Smooth muscle cell of the brain vasculature (primary cell): Measurements from ENCODE around the gene TBC1D22A.

Experiments used
- DNase-seq: peaks from one replicate; pipeline ENCODE4 v3.0.0-alpha.2; 2012; ENCODE audit warnings: low read depth, low spot score

The TBC1D22A gene

GRCh38 chr22:46931414-46931813, 169.0 kb downstream of the TBC1D22A start:
- DNase-seq: no peak

- no peak for DNase-seq
Measured at GRCh38 chr22:46931881-46932280, 169.4 kb downstream of the TBC1D22A start.

DNA sequence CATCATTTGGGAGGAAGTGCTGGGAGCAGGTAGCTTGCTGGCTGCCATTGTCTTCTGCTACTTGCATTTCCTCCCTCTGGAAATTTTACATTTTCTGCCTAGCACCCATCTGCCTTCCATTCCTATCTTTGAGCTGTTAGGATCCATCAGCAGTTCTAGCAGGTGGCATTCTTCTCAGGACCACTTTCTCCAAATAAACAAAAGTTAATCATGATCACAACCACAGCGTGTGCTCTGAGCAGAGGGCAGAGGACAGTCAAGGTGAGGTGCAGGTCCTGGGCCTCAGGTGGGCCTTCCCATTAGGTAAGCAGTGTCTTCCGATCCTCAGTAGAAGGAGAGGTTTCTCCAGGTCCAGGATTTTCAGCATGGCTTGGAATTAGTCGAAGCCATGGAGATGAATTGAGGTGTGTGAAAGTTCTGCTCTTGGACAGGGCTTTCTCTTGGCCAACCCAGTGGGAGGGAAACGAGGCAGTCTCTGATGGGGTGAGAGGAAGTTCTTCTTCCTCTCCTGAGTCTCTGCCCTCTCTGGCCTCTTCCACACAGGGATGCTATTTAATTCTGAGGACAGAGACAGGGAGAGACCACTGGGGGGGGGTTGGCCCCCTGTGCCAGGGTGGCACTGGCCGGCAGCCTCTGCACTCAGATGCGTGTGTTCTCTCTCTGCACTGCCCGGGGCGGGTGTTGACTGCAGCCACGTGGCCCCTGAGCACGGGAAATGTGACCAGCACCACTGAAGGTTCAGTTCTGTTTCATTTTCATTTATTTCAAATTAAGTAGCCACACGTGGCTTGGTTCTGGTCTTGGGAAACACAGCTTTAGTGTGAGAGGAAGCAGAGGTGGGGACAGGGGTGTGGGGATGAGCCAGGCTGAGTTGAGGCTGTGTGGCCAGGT, 170.8 kb downstream of the TBC1D22A start:
- DNase-seq: no peak

DNA sequence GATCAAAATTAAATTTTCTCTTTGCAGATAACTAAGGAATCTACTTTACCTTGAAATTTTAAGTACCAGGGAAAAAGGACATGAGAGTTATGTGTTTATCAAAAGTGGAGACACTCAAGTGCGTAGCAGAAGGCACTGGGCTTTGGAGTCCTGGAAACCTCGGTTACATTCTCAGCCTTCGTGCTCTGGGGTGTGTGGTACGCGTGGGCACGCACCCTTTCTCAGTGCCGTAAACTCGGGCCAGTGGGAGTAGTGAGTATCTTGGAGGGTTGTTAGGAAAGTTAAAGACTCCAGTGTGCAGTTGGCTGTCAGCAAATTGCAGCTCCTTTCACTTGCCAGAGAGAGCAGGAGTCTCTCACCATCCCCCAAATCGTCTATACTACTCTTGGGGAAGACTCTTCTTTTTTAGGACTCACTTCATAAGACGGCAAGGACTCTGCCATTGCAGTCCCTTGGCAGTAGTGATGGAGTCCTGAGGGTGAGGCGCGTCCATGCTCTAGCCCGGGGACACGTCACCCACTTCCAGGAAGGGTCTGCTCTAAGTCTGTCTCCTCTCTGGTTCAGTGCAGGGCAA, 171.8 kb downstream of the TBC1D22A start:
- no peak for DNase-seq

DNA sequence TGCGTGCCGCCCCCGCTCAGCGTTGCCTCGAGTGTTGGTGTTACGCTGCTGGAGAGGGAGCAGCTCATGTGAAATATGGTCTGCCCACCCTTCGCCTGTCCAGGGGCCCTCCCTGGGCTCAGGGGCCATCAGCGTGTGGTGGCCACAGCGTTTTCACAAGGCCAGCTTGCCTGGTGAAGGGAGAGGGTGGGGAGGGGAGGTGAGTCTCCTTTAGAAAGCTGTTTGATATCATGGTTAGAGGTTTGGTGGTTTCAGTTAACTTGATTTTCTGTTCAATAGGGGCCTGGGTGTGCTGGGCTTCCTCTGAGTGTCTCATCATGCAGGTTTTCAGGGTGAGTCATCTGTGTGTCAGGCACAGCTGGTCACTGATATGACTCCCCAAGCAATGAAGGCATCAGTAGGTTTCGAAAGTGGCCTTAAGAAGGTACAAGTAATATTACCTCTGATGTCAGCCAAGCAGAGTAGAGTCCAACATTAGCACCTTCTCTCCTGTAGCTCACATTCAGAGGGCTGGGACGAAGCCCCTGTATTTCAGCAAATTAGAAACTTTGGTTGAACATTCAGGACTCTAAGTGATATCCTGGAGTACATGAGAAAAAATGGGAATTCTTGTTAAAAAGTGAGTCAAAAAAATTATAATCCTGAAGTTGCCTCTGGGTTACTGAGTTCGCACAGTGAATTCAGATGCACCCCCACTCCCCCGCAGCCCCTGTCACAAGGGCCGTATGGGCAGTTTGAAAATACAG, 172.5 kb downstream of the TBC1D22A start:
- peak; percentile 45 for DNase-seq

- DNase-seq: no peak
Measured at GRCh38 chr22:46935506-46936377, 173.3 kb downstream of the TBC1D22A start.

DNA sequence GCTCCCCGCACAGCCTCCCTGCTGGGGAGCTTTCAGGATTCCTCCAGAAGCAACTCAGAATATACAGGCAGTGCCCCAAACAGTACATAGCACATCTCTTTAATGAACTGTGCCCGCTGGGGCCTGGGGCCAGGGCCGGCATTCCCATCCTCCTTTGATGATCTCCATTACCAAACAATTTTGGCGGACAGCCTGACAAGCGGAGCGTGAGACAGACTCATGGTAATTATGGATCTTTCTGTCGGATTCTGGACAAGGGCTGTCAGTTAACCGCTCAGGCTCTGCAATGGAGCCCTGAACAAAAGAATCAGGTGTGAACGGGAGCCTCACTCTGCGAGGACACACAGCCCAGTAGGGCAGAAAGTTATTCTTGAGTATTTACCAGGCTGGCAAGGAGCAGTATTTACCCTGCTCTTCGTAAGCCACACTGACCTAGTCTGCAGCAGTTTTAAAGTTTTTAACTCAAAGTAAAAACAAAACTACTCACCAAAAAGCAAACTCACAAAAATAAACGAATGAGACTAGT, 174.0 kb downstream of the TBC1D22A start:
- DNase-seq: no peak

- no peak for DNase-seq
Measured at GRCh38 chr22:46937185-46937584, 174.7 kb downstream of the TBC1D22A start.

GRCh38 chr22:46937939-46938338, 175.5 kb downstream of the TBC1D22A start:
- DNase-seq: no peak

DNA sequence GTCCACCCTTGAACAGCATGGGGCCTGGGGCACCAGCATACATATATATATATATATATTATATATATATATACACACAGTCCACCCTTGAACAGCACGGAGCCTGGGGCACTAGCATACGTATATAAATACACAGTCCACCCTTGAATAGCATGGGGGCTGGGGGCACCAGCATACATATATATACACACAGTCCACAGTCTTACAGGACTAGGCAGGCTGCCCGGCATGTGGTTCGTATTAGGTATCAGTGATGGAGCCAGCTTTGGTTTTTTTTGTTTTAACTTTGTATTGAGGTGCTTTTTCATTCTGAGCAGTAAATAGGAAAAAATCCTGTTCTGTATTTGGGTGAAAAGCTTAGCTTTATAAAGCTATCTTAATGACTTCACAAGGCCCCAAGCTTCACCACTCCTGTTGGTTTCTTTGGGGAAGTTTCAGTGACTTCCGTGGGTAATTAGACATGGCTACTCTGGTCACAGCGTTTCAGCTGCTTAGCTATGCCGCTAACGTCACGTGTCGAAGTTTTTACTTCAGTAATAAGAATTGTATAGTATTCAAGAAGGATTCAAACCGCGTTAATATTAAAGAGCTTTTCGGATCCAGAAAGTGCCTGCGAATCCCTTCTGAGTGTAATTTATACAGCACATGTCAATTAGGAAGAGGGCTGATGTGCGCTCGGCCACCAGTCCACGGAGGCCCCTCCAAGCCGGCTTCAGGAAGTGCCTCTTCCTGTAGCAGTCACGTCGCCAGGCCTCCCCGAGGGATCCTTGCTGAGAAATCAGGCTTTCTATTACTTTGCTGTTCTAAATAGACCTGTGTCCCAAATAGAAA, 179.7 kb downstream of the TBC1D22A start:
- no peak for DNase-seq

DNA sequence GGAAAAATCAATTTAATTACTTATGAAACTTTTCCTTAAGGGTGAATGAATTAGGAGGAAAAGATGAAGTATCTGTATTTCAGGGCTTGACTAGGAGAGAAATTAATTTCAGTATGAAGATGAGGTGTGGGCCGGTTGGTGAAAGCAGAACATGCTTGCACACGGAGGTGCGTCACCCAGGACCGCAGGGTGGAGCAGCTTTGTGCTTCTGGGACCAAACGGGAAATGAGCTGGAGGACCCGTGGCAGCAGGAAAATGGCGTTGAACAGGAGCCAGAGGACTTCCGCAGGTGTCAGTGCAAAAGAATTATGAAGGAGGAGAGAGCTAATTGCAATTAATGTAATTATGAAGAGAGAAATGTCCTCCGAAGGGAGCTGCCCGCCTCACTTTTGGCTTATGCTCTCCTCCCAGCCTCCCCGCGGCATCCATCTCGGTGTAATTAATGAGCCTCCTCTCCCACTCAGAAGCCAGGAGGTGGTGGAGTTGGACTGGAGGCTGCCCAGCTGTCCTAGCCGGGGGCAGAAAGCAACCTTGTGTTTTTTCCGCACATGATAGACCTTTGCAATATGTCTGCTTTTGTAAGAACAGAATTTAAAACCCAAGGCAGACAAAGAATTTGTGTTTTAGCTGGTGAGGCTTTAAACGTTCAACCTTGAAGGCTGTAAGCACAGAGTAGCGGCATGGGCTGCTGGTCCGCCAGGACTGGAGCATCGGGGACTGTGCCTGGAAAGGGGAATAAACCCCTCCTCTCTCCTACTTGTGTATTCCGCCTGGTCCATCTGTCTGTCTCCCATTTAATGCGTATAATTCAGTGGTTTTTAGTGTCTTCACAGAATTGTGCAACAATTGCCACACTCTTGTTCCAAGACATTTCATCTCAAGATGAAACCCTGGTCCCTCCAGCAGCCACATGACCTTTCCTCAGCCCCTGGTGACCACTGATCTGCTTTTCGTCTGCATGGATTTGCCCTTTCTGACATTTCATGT, 180.6 kb downstream of the TBC1D22A start:
- no peak for DNase-seq

DNA sequence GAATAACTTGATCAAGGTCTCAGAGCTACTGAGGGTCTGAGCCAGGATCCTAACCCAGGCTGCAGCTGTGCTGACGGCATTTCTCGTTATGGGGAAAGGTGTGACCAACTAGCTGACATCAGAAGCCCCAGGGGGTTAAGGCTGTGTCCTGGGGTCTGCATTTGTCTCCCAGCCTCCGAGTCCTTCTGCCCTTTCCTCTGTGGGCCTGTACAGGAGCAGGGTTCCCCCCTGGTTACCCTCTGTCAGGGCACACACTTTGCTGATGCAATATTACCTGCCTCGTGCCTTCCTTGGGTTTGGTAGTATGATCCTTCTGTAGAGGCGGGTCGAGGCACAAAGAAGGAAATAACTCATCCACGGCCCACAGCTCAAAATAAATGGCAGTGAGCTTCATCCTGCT, 183.0 kb downstream of the TBC1D22A start:
- no peak for DNase-seq

GRCh38 chr22:46946383-46946962, 184.0 kb downstream of the TBC1D22A start:
- DNase-seq: no peak

- DNase-seq: no peak
Measured at GRCh38 chr22:46947516-46948257, 185.2 kb downstream of the TBC1D22A start.

GRCh38 chr22:46948411-46949144, 186.1 kb downstream of the TBC1D22A start:
- no peak for DNase-seq

DNA sequence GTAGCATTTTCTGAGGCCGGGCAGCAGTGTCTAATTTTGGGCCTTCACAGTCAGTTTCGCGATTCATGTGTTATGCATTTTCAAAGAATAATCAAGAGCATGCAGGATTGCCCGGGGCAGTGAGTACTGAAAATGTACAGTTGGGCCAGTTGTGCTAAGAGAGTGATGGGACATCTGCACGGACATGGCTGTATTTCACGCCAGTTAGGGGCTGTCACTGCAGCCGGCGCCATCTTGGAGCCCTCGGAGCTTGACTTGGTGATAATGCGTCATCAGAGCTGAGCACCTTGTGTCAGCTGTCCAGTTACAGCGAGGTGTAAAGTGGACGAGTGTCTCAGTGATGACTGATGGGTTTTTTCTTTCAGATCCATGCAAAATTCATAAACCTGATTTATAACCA, 188.9 kb downstream of the TBC1D22A start:
- DNase-seq: no peak

GRCh38 chr22:46951973-46952372, 189.5 kb downstream of the TBC1D22A start:
- no peak for DNase-seq
